WTC11 (cell line): ENCODE measurements around the gene TTC39B. TPM values are rescaled to one million over a fixed set of nuclear protein-coding genes. Genes with fewer than 3 reads are reported as not detected.

Experiments
- ATAC-seq: fragments of 200-7000 bp; cut with Tn5 transposase; 2 replicates; pipeline ENCODE4 v1.10.0; 2021; ENCODE audit warnings: mild to moderate bottlenecking, moderate library complexity
- CTCF ChIA-PET: fragments of 300-600 bp; sonication (Branson Sonifier 250); formaldehyde crosslinking; loops from one replicate; lab custom pipeline; 2021; ENCODE audit warnings: antibody characterized with exemption; lab: Charles Lee
- POLR2A ChIA-PET: fragments of 350-600 bp; sonication (Branson Sonifier 250); formaldehyde crosslinking; loops from one replicate; lab custom pipeline; 2021; ENCODE audit warnings: antibody characterized with exemption; lab: Charles Lee
- DNase-seq: peaks from one replicate; pipeline ENCODE4 v3.0.0; 2021; ENCODE audit warnings: low spot score
- H3K27ac Mint-ChIP-seq: 2 replicates; pipeline ENCODE4 v1.8.0; 2021; ENCODE audit warnings: mixed read lengths
- H3K27me3 Mint-ChIP-seq: 2 replicates; pipeline ENCODE4 v1.8.0; 2021; ENCODE audit warnings: low read depth, mild to moderate bottlenecking, moderate library complexity, mixed read lengths
- H3K36me3 Mint-ChIP-seq: 2 replicates; pipeline ENCODE4 v1.8.0; 2021; ENCODE audit warnings: mixed read lengths
- H3K4me1 Mint-ChIP-seq: 2 replicates; pipeline ENCODE4 v1.8.0; 2022; ENCODE audit warnings: mixed read lengths
- H3K4me3 Mint-ChIP-seq: 2 replicates; pipeline ENCODE4 v1.8.0; 2021; ENCODE audit warnings: mild to moderate bottlenecking, moderate library complexity, mixed read lengths
- H3K9me3 Mint-ChIP-seq: 2 replicates; pipeline ENCODE4 v1.8.0; 2021; ENCODE audit warnings: mixed read lengths
- AR ChIP-seq: fragments of 250-450 bp; sonication (Bioruptor Pico); IDR thresholded peaks from 2 replicates; pipeline ENCODE4 v1.9.0; 2021; ENCODE audit warnings: mild to moderate bottlenecking
- ATF3 ChIP-seq: sonication (generic); formaldehyde crosslinking; conservative IDR thresholded peaks from 2 replicates; pipeline ENCODE4 v1.8.1; 2022; ENCODE audit warnings: mild to moderate bottlenecking, missing genetic modification reagents
- CBFB ChIP-seq: sonication (generic); formaldehyde crosslinking; IDR thresholded peaks from 2 replicates; pipeline ENCODE4 v1.8.1; 2022; ENCODE audit warnings: mild to moderate bottlenecking, low read depth, missing genetic modification reagents
- CDX4 ChIP-seq: fragments of 250-450 bp; sonication (Bioruptor Pico); IDR thresholded peaks from 2 replicates; pipeline ENCODE4 v1.9.0; 2021; ENCODE audit warnings: moderate library complexity, mild to moderate bottlenecking, inconsistent platforms, borderline replicate concordance
- HMGA2 ChIP-seq: fragments of 250-450 bp; sonication (Bioruptor Pico); IDR thresholded peaks from 2 replicates; pipeline ENCODE4 v1.4.0; 2021; ENCODE audit warnings: mild to moderate bottlenecking, moderate library complexity
- MLX ChIP-seq: sonication (generic); formaldehyde crosslinking; IDR thresholded peaks from 2 replicates; pipeline ENCODE4 v1.8.1; 2023; ENCODE audit warnings: mild to moderate bottlenecking, missing genetic modification reagents, moderate library complexity
- NR2C2 ChIP-seq: sonication (generic); formaldehyde crosslinking; IDR thresholded peaks from 2 replicates; pipeline ENCODE4 v1.8.0; 2022; ENCODE audit warnings: mild to moderate bottlenecking, missing genetic modification reagents
- OVOL2 ChIP-seq: fragments of 250-450 bp; sonication (Bioruptor Pico); IDR thresholded peaks from 2 replicates; pipeline ENCODE4 v1.9.0; 2021; ENCODE audit warnings: mild to moderate bottlenecking, borderline replicate concordance
- PRDM15 ChIP-seq: sonication (generic); formaldehyde crosslinking; IDR thresholded peaks from 2 replicates; pipeline ENCODE4 v1.8.0; 2022; ENCODE audit warnings: missing genetic modification reagents
- PREB ChIP-seq: sonication (generic); formaldehyde crosslinking; IDR thresholded peaks from 2 replicates; pipeline ENCODE4 v1.8.1; 2022; ENCODE audit warnings: mild to moderate bottlenecking, missing genetic modification reagents, moderate library complexity, borderline replicate concordance
- STAT6 ChIP-seq: sonication (generic); formaldehyde crosslinking; conservative IDR thresholded peaks from 2 replicates; pipeline ENCODE4 v1.8.1; 2023; ENCODE audit warnings: mild to moderate bottlenecking, low read depth, missing genetic modification reagents, moderate library complexity
- ZNF281 ChIP-seq: sonication (generic); formaldehyde crosslinking; IDR thresholded peaks from 2 replicates; pipeline ENCODE4 v1.8.0; 2023; ENCODE audit warnings: mild to moderate bottlenecking, missing genetic modification reagents
- total RNA-seq: library from RNA; stranded (reverse); gene quantifications from 3 replicates; pipeline ENCODE4 v1.2.3, GENCODE V29; 2021

Gene TTC39B
- total RNA-seq, 1 experiment from 2014 or later, result 12.5 TPM

- TF ChIP-seq STAT6, result no peak
- TF ChIP-seq OVOL2 (CRISPR knock-in tag), result no peak
Measured at GRCh38 chr9:15200111-15200510, 106.9 kb downstream of the TTC39B start (continued).

GRCh38 chr9:15192856-15193255 lies 114.2 kb downstream of the TTC39B start:
- Mint-ChIP-seq H3K9me3 (peaks cover 20% of the 10 kb centered on the region), H3K4me1 (peaks cover 5% of the 10 kb centered on the region), H3K4me3 (no peak overlapping the region), H3K27me3 (no peaks in the 10 kb centered on the region), H3K27ac (no peak overlapping the region), H3K36me3 (peaks cover 33% of the 10 kb centered on the region)
- CTCF ChIA-PET, result no interaction called here
- TF ChIP-seq CBFB (CRISPR knock-in tag) (no peak), OVOL2 (CRISPR knock-in tag) (no peak), MLX (CRISPR knock-in tag) (no peak), ZNF281 (CRISPR knock-in tag) (no peak), PREB (CRISPR knock-in tag) (no peak), ATF3 (no peak), AR (no peak)
- POLR2A ChIA-PET, result no interaction called here
- no peak for ATAC-seq
- no peak for DNase-seq

- H3K4me3 Mint-ChIP-seq, result no peak overlapping the region
- ChIA-PET CTCF (no interaction called here), POLR2A (no interaction called here)
- DNase-seq (no peak), ATAC-seq (no peak)
- peaks cover 19% of the 10 kb centered on the region for H3K4me1 Mint-ChIP-seq
- no peaks in the 10 kb centered on the region for H3K27me3 Mint-ChIP-seq
- peaks cover 28% of the 10 kb centered on the region for H3K36me3 Mint-ChIP-seq
- H3K9me3 Mint-ChIP-seq, result peaks cover 15% of the 10 kb centered on the region
- TF ChIP-seq HMGA2 (CRISPR knock-in tag) (no peak), NR2C2 (CRISPR knock-in tag) (no peak), PRDM15 (CRISPR knock-in tag) (no peak), CDX4 (CRISPR knock-in tag) (no peak)
- TF ChIP-seq, all 79 proteins: peak for 0
- H3K27ac Mint-ChIP-seq, result no peak overlapping the region
Measured at GRCh38 chr9:15191378-15191777, 115.6 kb downstream of the TTC39B start.
